ENCODE results near the gene P2RX1. TPM values are rescaled to one million over a fixed set of nuclear protein-coding genes. Genes with fewer than 3 reads are reported as not detected.

P2RX1 gene
- not detected in 5 replicates for total RNA-seq (2022; extraction: Qiagen RNA extraction)

GRCh38 chr17:3915995-3916696 is at the start of gene P2RX1:
Gene P2RX1, minus strand, starts transcription at chr17:3916465. Its CDS starts 240 bp downstream, at chr17:3916225.

GRCh38 chr17:3964203-3965117 is 48.2 kb upstream of the P2RX1 start, which contains the start of gene ATP2A3:
Gene ATP2A3, minus strand, starts transcription at chr17:3964437. Its CDS starts 146 bp downstream, at chr17:3964291.

GRCh38 chr17:3893003-3893719 is 23.1 kb downstream of the P2RX1 start, which contains the start of gene CAMKK1:
Gene CAMKK1, minus strand, starts transcription at chr17:3893053. Its CDS starts 7,366 bp downstream, at chr17:3885687.

Other genes starting within 250 kb of the P2RX1 start
- gene TAX1BP3, start 247.9 kb downstream of the P2RX1 start, total RNA-seq (2022; extraction: Qiagen RNA extraction) = 283 to 347 TPM (median 340 TPM) in 5 replicates
- 102 to 161 TPM (median 154 TPM) in 5 replicates for gene EMC6, start 247.7 kb downstream of the P2RX1 start, total RNA-seq (2022; extraction: Qiagen RNA extraction)
- gene P2RX5, start 220.3 kb downstream of the P2RX1 start, total RNA-seq (2022; extraction: Qiagen RNA extraction) = 17.8 to 24.2 TPM (median 23.5 TPM) in 5 replicates
- gene HASPIN, start 192.6 kb downstream of the P2RX1 start, total RNA-seq (2022; extraction: Qiagen RNA extraction) = 11.9 to 13.9 TPM (median 12.3 TPM) in 5 replicates
- gene ITGAE, start 115.3 kb downstream of the P2RX1 start, total RNA-seq (2022; extraction: Qiagen RNA extraction) = 93.9 to 98.5 TPM (median 95.1 TPM) in 5 replicates
- gene NCBP3, start 70.2 kb downstream of the P2RX1 start, total RNA-seq (2022; extraction: Qiagen RNA extraction) = 27.5 to 31.2 TPM (median 30.0 TPM) in 5 replicates
- gene CAMKK1, start 23.4 kb downstream of the P2RX1 start, total RNA-seq (2022; extraction: Qiagen RNA extraction) = 23.8 to 26.2 TPM (median 24.1 TPM) in 5 replicates
- gene ATP2A3, start 48.0 kb upstream of the P2RX1 start, total RNA-seq (2022; extraction: Qiagen RNA extraction) = 3.8 to 6.1 TPM (median 4.2 TPM) in 5 replicates
- gene ZZEF1, start 226.6 kb upstream of the P2RX1 start, total RNA-seq (2022; extraction: Qiagen RNA extraction) = 11.5 to 15.6 TPM (median 14.6 TPM) in 5 replicates
- gene CYB5D2, start 226.7 kb upstream of the P2RX1 start, total RNA-seq (2022; extraction: Qiagen RNA extraction) = 17.1 to 21.0 TPM (median 17.7 TPM) in 5 replicates